ENCODE measurements around the gene CELF1. TPM values are rescaled to one million over a fixed set of nuclear protein-coding genes. Genes with fewer than 3 reads are reported as not detected.
A peak's percentile ranks its signal among the peaks of the same experiment; 100 is the strongest.

CELF1 gene
- total and polyA plus RNA-seq, 9 of the 15 experiments (the other 6 are each of a cell fraction or from before 2014, with no cell fraction given) = 11.3 to 142 (median 77.4) TPM

GRCh38 chr11:47447906-47448305 is 105.0 kb downstream of the CELF1 start:
- WGBS (ENCODE audit: insufficient coverage, low coverage, missing lambda C conversion rate) = 61% methylated on average over 12 of the region's 12 CpGs
- H3K9ac ChIP-seq (ENCODE audit: insufficient read depth in 1 of 2, low read depth in 2 of 2, low read length in 2 of 2) = peak overlapping the region in 1 of 2 experiments; percentile 28; a peak in 1 of 4 replicates
- CTCF ChIA-PET (ENCODE audit: low intra/inter-chr PET ratio) = no interaction called here
- BruUV-seq (replicated peaks) = no TSS peak
- in situ Hi-C loops (cut with MboI) (no loop called here), intact Hi-C loops (cut with micrococcal nuclease) (no loop called here)
- no peaks in the 10 kb centered on the region for H4K20me1 ChIP-seq (replicated peaks; ENCODE audit: control insufficient read depth, insufficient read depth, low read length)
- H3K4me3 ChIP-seq = no peak overlapping the region
- H3K27me3 ChIP-seq (ENCODE audit: control insufficient read depth in 2 of 2, insufficient read depth in 2 of 2, low read length in 2 of 2) = no peaks in the 10 kb centered on the region
- H3K9me1 ChIP-seq (ENCODE audit: control insufficient read depth, insufficient read depth, low read length) = no peaks in the 10 kb centered on the region
- FAIRE-seq (no peak), ATAC-seq (no peak), DNase-seq (ENCODE audit: extremely low read depth in 1 of 4, low spot score in 3 of 4) (no peak)
- H3K4me2 ChIP-seq (ENCODE audit: insufficient read depth, low read length) = no peak overlapping the region
- H3K4me1 ChIP-seq (replicated peaks in 1 of 2; ENCODE audit: control insufficient read depth in 2 of 2, insufficient read depth in 2 of 2, low read length in 2 of 2) = peaks cover 0 to 19% of the 10 kb centered on the region in 2 experiments; a peak in 2 of 5 replicates
- no peak overlapping the region for H2AFZ ChIP-seq (ENCODE audit: low read depth, low read length)
- H3K27ac ChIP-seq (ENCODE audit: extremely low read depth, low read depth, low read length) = no peak overlapping the region
- no peaks in the 10 kb centered on the region; the same call in 2 of the 3 replicates for H3K36me3 ChIP-seq (ENCODE audit: control insufficient read depth, insufficient read depth, low read length)
- POLR2A ChIA-PET = interaction anchor here (0.7 to 1.3 kb wide), 4 partner anchors 13 to 168 kb away, joined by 3 to 4 read pairs (median 4); no protein-coding TSS in a partner anchor
- TF ChIP-seq, protein P1, sequence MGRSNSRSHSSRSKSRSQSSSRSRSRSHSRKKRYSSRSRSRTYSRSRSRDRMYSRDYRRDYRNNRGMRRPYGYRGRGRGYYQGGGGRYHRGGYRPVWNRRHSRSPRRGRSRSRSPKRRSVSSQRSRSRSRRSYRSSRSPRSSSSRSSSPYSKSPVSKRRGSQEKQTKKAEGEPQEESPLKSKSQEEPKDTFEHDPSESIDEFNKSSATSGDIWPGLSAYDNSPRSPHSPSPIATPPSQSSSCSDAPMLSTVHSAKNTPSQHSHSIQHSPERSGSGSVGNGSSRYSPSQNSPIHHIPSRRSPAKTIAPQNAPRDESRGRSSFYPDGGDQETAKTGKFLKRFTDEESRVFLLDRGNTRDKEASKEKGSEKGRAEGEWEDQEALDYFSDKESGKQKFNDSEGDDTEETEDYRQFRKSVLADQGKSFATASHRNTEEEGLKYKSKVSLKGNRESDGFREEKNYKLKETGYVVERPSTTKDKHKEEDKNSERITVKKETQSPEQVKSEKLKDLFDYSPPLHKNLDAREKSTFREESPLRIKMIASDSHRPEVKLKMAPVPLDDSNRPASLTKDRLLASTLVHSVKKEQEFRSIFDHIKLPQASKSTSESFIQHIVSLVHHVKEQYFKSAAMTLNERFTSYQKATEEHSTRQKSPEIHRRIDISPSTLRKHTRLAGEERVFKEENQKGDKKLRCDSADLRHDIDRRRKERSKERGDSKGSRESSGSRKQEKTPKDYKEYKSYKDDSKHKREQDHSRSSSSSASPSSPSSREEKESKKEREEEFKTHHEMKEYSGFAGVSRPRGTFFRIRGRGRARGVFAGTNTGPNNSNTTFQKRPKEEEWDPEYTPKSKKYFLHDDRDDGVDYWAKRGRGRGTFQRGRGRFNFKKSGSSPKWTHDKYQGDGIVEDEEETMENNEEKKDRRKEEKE (IDR thresholded peaks at IDR 0.05; ENCODE audit: borderline replicate concordance in 1 of 2, control insufficient read depth in 1 of 2, low read depth in 2 of 2, low read length in 1 of 2) = no peak
- no peak for TF ChIP-seq GATAD2B (IDR thresholded peaks at IDR 0.05; ENCODE audit: borderline replicate concordance)
- no peak for TF ChIP-seq PHF21A (IDR thresholded peaks at IDR 0.05; ENCODE audit: borderline replicate concordance, low read depth)
- TF ChIP-seq E2F3 (CRISPR knock-in tag; IDR thresholded peaks at IDR 0.05) = no peak
- no peak for TF ChIP-seq HDAC2 (IDR thresholded peaks at IDR 0.05)
- no peak for TF ChIP-seq NFIC (IDR thresholded peaks at IDR 0.05)
- no peak for TF ChIP-seq JUN (IDR thresholded peaks at IDR 0.05; ENCODE audit: borderline replicate concordance, low read depth, low read length)
- TF ChIP-seq JUN (CRISPR knock-in tag; IDR thresholded peaks at IDR 0.05; ENCODE audit: borderline replicate concordance) = no peak
- no peak for TF ChIP-seq ZNF311 (CRISPR knock-in tag; IDR thresholded peaks at IDR 0.05)
- no peak for TF ChIP-seq ZNF77 (CRISPR knock-in tag; IDR thresholded peaks at IDR 0.05)
- TF ChIP-seq SRSF3 (IDR thresholded peaks at IDR 0.05; ENCODE audit: insufficient read depth, low read length) = no peak
- TF ChIP-seq BACH1 (tag; IDR thresholded peaks at IDR 0.05) = no peak
- TF ChIP-seq ZNF224 (CRISPR knock-in tag; IDR thresholded peaks at IDR 0.05) = no peak
- H3K9me3 ChIP-seq (replicated peaks; ENCODE audit: control insufficient read depth, insufficient read depth, low read depth, low read length) = no peaks in the 10 kb centered on the region
- H3K79me2 ChIP-seq (ENCODE audit: control insufficient read depth, insufficient read depth, low read length) = no peaks in the 10 kb centered on the region
